Spleen (tissue), 11 donors: ENCODE results near the gene FAM136A. TPM values are rescaled to one million over a fixed set of nuclear protein-coding genes. Genes with fewer than 3 reads are reported as not detected.
"Not testable (repeated sequence)": the region's sequence is repeated elsewhere in the genome, so short reads cannot be mapped to it uniquely, and the experiment has no call there.

Experiments used
- DNase-seq: peaks from one replicate; pipeline ENCODE4 v3.0.0-alpha.2; 2020
- H3K27ac ChIP-seq, 8 donors: fragments of 200-600 bp; sonication (generic) in 7 of 8; 1 replicate in 4 of 8; 2 replicates in 4 of 8; pipeline versions ENCODE4 v1.5.0 to v1.8.0; 2016 to 2021; ENCODE audit warnings: inconsistent platforms in 4 of 8, mild to moderate bottlenecking in 4 of 8, moderate library complexity in 1 of 8
- H3K27me3 ChIP-seq, 7 donors: fragments of 200-600 bp; sonication (generic) in 6 of 7; replicated peaks in 1 of 7; 1 replicate in 4 of 7; 2 replicates in 3 of 7; pipeline versions ENCODE4 v1.5.0 to v1.8.0; 2016 to 2021; ENCODE audit warnings: inconsistent platforms in 3 of 7, mild to moderate bottlenecking in 1 of 7
- H3K36me3 ChIP-seq, 6 donors: fragments of 200-600 bp; sonication (generic) in 5 of 6; 1 replicate in 4 of 6; 2 replicates in 2 of 6; pipeline versions ENCODE4 v1.5.0 to v1.8.0; 2016 to 2021; ENCODE audit warnings: inconsistent platforms in 2 of 6
- H3K4me1 ChIP-seq, 6 donors: fragments of 200-600 bp; sonication (generic) in 5 of 6; 1 replicate in 3 of 6; 2 replicates in 3 of 6; pipeline versions ENCODE4 v1.5.0 to v1.8.0; 2016 to 2021; ENCODE audit warnings: inconsistent platforms in 3 of 6
- H3K4me3 ChIP-seq, 8 donors: fragments of 200-600 bp; sonication (generic) in 7 of 8; 1 replicate in 4 of 8; 2 replicates in 4 of 8; pipeline versions ENCODE4 v1.5.0 to v1.8.0; 2016 to 2021; ENCODE audit warnings: inconsistent platforms in 4 of 8, mild to moderate bottlenecking in 4 of 8, moderate library complexity in 2 of 8
- H3K9me3 ChIP-seq, 8 donors: fragments of 200-600 bp; sonication (generic) in 7 of 8; 1 replicate in 4 of 8; 2 replicates in 4 of 8; pipeline versions ENCODE4 v1.5.0 to v1.8.0; 2016 to 2021; ENCODE audit warnings: inconsistent platforms in 4 of 8
- CTCF ChIP-seq, 11 experiments: fragments of 200-600 bp in 7 of 11; fragments of 450-650 bp in 4 of 11; sonication (generic) in 4 of 11; IDR thresholded peaks in 8 of 11; conservative IDR thresholded peaks in 3 of 11; 1 replicate in 7 of 11; 2 replicates in 4 of 11; pipeline versions ENCODE4 v1.4.0 to v1.8.0; 2016 to 2021; ENCODE audit warnings: antibody characterized with exemption in 11 of 11, inconsistent platforms in 4 of 11, mild to moderate bottlenecking in 1 of 11
- POLR2A ChIP-seq, 3 donors: fragments of 450-650 bp; IDR thresholded peaks; one replicate each; pipeline ENCODE4 v1.5.1; 2017; ENCODE audit warnings: antibody characterized with exemption in 3 of 3, mild to moderate bottlenecking in 1 of 3
- POLR2AphosphoS5 ChIP-seq, 3 donors: sonication (generic); formaldehyde crosslinking; IDR thresholded peaks; one replicate each; pipeline ENCODE4 v1.5.1; 2017; ENCODE audit warnings: antibody characterized with exemption in 3 of 3
- WGBS, 5 donors: extraction: QIAGEN DNeasy Blood & Tissue Kit in 3 of 5; methylation state at CpG; one replicate each; pipeline versions ENCODE4 v1.1.5 to v1.1.7; 2013 to 2018; 5-methylcytosine and 5-hydroxymethylcytosine counted together
- intact Hi-C: fragments of 100-400 bp; cut with DNase I; formaldehyde crosslinking; loops from one replicate; pipeline ENCODE4 v1.15.0; 2023; ENCODE audit warnings: low total_unique reads
- polyA plus RNA-seq, 3 donors: library from polyadenylated mRNA; stranded (reverse); fragments of 200-250 nt; gene quantifications; one replicate each; pipeline ENCODE4 v1.2.1, GENCODE V29; 2013
- total RNA-seq, 7 donors: library from RNA; depleted of rRNA in 3 of 7; stranded (reverse); fragments of >200 nt in 3 of 7; fragmentation: NEBNext Ultra II Directional in 4 of 7; extraction: Animal tissue kit (Norgen Biotek cat#: 25700) in 4 of 7; gene quantifications; one replicate each; pipeline versions ENCODE4 v1.1.0 to v1.2.1, GENCODE V29; 2016 to 2021
- donor health status: healthy with polysubstance abuse.
- donor health status: DM: no; HTN: no; CAD: no; lungs with moderate emphysema.
- donor health status: DM: no; HTN: no; CAD: no.
- donor health status: Bipolar disorder and iron deficiency.
- donor health status: healthy.
- donor health status: DM: no; HTN: no; CAD: no.
- donor health status: DM: yes; HTN: yes; CAD: no.

The FAM136A gene
- total and polyA plus RNA-seq, 10 donors, result 21.0 to 39.4 (median 27.4) TPM

GRCh38 chr2:70283500-70284191, 18.2 kb downstream of the FAM136A start:
- 94 to 98% (median 95%) methylated on average over 5 of the region's 5 CpGs for WGBS, 5 donors
- Histone ChIP-seq H3K9me3 (no peaks in the 10 kb centered on the region), H3K4me3 (no peak overlapping the region), H3K36me3 (peaks cover 5 to 100% (median 82%) of the 10 kb centered on the region in 6 donors), H3K27ac (no peak overlapping the region), H3K27me3 (no peaks in the 10 kb centered on the region), H3K4me1 (peaks cover 0 to 63% (median 13%) of the 10 kb centered on the region in 6 donors)
- TF ChIP-seq POLR2AphosphoS5 (IDR thresholded peaks at IDR 0.05) (no peak), POLR2A (IDR thresholded peaks at IDR 0.05) (no peak), CTCF (IDR thresholded peaks at IDR 0.05 in 8 of 11, conservative IDR thresholded peaks at IDR 0.05 in 3 of 11) (no peak)
- intact Hi-C loops, result no loop called here
- DNase-seq, result no peak

DNA sequence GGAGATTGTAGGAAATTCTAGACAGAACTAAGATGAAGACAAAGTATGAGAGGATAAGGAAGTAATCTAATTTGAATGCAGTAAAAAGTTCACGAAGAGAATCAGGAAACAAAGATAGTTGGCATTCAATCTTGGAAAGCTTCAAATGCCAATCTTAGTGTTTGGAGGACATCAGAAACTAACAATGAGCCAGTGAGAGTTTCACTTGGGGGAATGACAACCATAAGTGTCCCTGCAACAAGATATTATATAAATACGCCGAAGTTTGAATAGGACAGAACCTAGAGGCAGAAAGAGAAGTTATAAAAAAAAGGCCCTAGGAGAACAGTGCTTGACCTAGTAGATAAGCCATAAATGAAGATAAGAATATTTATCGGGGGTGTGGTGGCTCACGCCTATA, 19.4 kb downstream of the FAM136A start:
- Histone ChIP-seq H3K27ac (no peak overlapping the region), H3K27me3 (no peaks in the 10 kb centered on the region), H3K4me1 (peaks cover 0 to 51% (median 12%) of the 10 kb centered on the region in 6 donors), H3K9me3 (no peaks in the 10 kb centered on the region), H3K36me3 (peaks cover 5 to 100% (median 75%) of the 10 kb centered on the region in 6 donors), H3K4me3 (no peak overlapping the region)
- WGBS, 5 donors, result 83 to 92% (median 89%) methylated on average over 5 of the region's 5 CpGs
- DNase-seq, result no peak
- TF ChIP-seq POLR2A (IDR thresholded peaks at IDR 0.05) (no peak), CTCF (IDR thresholded peaks at IDR 0.05 in 8 of 11, conservative IDR thresholded peaks at IDR 0.05 in 3 of 11) (no peak), POLR2AphosphoS5 (IDR thresholded peaks at IDR 0.05) (no peak)
- intact Hi-C loops, result no loop called here

- 92 to 99% (median 96%) methylated on average over 2 of the region's 2 CpGs for WGBS, 5 donors
- no peak for DNase-seq
- Histone ChIP-seq H3K4me3 (no peak overlapping the region), H3K27ac (no peak overlapping the region), H3K9me3 (no peaks in the 10 kb centered on the region), H3K36me3 (peaks cover 2 to 100% (median 73%) of the 10 kb centered on the region in 6 donors), H3K4me1 (peaks cover 0 to 32% (median 12%) of the 10 kb centered on the region in 6 donors), H3K27me3 (no peaks in the 10 kb centered on the region)
- TF ChIP-seq POLR2A (IDR thresholded peaks at IDR 0.05) (no peak), CTCF (IDR thresholded peaks at IDR 0.05 in 8 of 11, conservative IDR thresholded peaks at IDR 0.05 in 3 of 11) (no peak), POLR2AphosphoS5 (IDR thresholded peaks at IDR 0.05) (no peak)
- intact Hi-C loops, result no loop called here
Observed at GRCh38 chr2:70280242-70280798, 21.5 kb downstream of the FAM136A start.

GRCh38 chr2:70270323-70270722, 31.5 kb downstream of the FAM136A start:
- no peak for TF ChIP-seq POLR2A (IDR thresholded peaks at IDR 0.05)
- WGBS, 5 donors, result 78 to 89% (median 86%) methylated on average over 3 of the region's 3 CpGs

DNA sequence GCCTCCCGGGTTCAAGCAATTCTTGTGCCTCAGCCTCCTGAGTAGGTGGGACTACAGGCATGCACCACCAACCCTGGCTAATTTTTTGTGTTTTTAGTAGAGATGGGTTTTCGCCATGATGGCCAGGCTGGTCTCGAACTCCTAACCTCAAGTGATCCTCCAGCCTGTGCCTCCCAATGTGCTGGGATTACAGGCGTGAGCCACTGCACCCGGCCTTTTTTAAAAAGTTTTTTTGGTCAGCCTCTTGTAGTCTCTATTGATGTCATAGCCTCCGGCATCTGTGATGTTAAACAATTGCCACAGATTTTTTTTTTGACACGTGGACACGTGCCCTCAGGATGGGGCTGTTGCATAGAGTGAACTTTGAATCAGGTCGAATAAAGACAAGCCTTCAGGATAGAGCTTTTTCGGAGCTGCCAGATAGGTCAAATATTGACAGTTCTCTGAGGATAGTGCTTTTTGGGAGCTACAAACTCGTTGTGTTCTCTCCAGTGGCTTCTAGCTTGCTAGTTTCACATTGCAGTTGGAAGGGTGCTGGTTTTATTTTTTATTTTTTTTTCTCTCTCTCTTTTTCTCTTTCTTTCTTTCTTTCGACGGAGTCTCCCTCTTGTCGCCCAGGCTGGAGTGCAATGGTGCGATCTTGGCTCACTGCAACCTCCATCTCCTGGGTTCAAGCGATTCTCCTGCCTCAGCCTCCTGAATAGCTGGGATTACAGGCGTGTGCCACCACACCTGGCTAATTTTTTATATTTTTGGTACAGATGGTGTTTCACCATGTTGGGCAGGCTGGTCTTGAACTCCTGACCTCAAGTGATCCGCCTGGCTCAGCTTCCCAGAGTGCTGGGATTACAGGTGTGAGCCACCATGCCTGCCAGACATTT, 32.2 kb downstream of the FAM136A start:
- H3K4me3 ChIP-seq, H3K27ac ChIP-seq, H3K27me3 ChIP-seq, DNase-seq, intact Hi-C loops, H3K9me3 ChIP-seq, H3K4me1 ChIP-seq: not testable (repeated sequence)
- 91 to 98% (median 95%) methylated on average over 18 of the region's 18 CpGs for whole genome bisulfite sequencing, 5 donors
- H3K36me3 ChIP-seq, result peaks cover 0 to 44% (median 13%) of the 10 kb centered on the region in 6 donors

More at GRCh38 chr2:70270323-70270722, 31.5 kb downstream of the FAM136A start:
- intact Hi-C loops, result no loop called here
- Histone ChIP-seq H3K36me3 (peaks cover 0 to 43% (median 15%) of the 10 kb centered on the region in 6 donors), H3K4me1 (no peaks in the 10 kb centered on the region), H3K4me3 (no peak overlapping the region), H3K9me3 (no peaks in the 10 kb centered on the region), H3K27ac (no peak overlapping the region), H3K27me3 (no peaks in the 10 kb centered on the region)
- DNase-seq, result no peak

DNA sequence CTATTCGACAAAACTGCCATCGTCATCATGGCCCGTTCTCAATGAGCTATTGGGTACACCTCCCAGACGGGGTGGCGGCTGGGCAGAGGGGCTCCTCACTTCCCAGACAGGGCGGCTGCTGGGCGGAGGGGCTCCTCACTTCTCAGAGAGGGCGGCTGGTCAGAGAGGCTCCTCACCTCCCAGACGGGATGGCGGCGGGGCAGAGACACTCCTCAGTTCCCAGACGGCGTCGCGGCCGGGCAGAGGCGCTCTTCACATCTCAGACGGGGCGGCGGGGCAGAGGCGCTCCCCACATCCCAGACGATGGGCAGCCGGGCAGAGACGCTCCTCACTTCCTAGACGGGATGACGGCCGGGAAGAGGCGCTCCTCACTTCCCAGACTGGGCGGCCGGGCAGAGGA, 34.9 kb downstream of the FAM136A start:
- intact Hi-C loops, H3K9me3 ChIP-seq, H3K4me3 ChIP-seq, H3K27ac ChIP-seq, H3K27me3 ChIP-seq, DNase-seq, H3K4me1 ChIP-seq: not testable (repeated sequence)
- peaks cover 0 to 69% (median 18%) of the 10 kb centered on the region in 6 donors for H3K36me3 ChIP-seq
- 95 to 98% (median 97%) methylated on average over 16 to 30 of the region's 30 CpGs for WGBS, 5 donors
